Heart left ventricle (tissue), 16 donors: ENCODE measurements around the gene CYTH1. TPM values are rescaled to one million over a fixed set of nuclear protein-coding genes. Genes with fewer than 3 reads are reported as not detected.

Experiments
- ATAC-seq, 4 donors: fragments of 200-7000 bp; cut with Tn5 transposase; one replicate each; pipeline ENCODE4 v1.9.1; 2020 to 2022; ENCODE audit warnings: moderate library complexity in 4 of 4, mild to moderate bottlenecking in 3 of 4, moderate number of reproducible peaks in 1 of 4
- DNase-seq, 5 donors: peaks; one replicate each; pipeline ENCODE4 v3.0.0-alpha.2; 2020
- H3K27ac ChIP-seq, 12 donors: fragments of 200-600 bp; sonication (generic) in 4 of 12; one replicate each; pipeline versions ENCODE4 v1.5.0 to v1.8.0; 2016 to 2022; ENCODE audit warnings: mild to moderate bottlenecking in 2 of 12
- H3K27me3 ChIP-seq, 9 donors: fragments of 200-600 bp; sonication (generic) in 2 of 9; one replicate each; pipeline versions ENCODE4 v1.5.1 to v1.8.0; 2016 to 2022; ENCODE audit warnings: mild to moderate bottlenecking in 3 of 9
- H3K36me3 ChIP-seq, 9 donors: fragments of 200-600 bp; sonication (generic) in 2 of 9; one replicate each; pipeline versions ENCODE4 v1.5.0 to v1.8.0; 2018 to 2022; ENCODE audit warnings: mild to moderate bottlenecking in 2 of 9
- H3K4me1 ChIP-seq, 12 donors: fragments of 200-600 bp; sonication (generic) in 4 of 12; one replicate each; pipeline versions ENCODE4 v1.5.0 to v1.8.0; 2016 to 2022; ENCODE audit warnings: mild to moderate bottlenecking in 3 of 12
- H3K4me3 ChIP-seq, 12 donors: fragments of 200-600 bp; sonication (generic) in 4 of 12; one replicate each; pipeline versions ENCODE4 v1.5.0 to v1.8.0; 2017 to 2022; ENCODE audit warnings: mild to moderate bottlenecking in 9 of 12, moderate library complexity in 4 of 12
- H3K9me3 ChIP-seq, 12 donors: fragments of 200-600 bp; sonication (generic) in 4 of 12; one replicate each; pipeline versions ENCODE4 v1.5.0 to v1.8.0; 2016 to 2022; ENCODE audit warnings: mild to moderate bottlenecking in 1 of 12
- CTCF ChIP-seq, 12 donors: fragments of 200-600 bp; sonication (generic) in 4 of 12; IDR thresholded peaks; one replicate each; pipeline versions ENCODE4 v1.5.0 to v1.8.0; 2018 to 2022; ENCODE audit warnings: antibody characterized with exemption in 12 of 12, mild to moderate bottlenecking in 5 of 12
- POLR2A ChIP-seq, 2 donors: fragments of 450-650 bp; IDR thresholded peaks; one replicate each; pipeline ENCODE4 v1.6.1; 2017; ENCODE audit warnings: antibody characterized with exemption in 2 of 2, mild to moderate bottlenecking in 2 of 2, moderate library complexity in 2 of 2
- WGBS, 4 donors: extraction: QIAGEN DNeasy Blood & Tissue Kit in 2 of 4; methylation state at CpG; one replicate each; pipeline versions ENCODE4 v1.1.5 to v1.1.7; 2013 to 2018; 5-methylcytosine and 5-hydroxymethylcytosine counted together
- intact Hi-C, 10 donors: fragments of 100-400 bp; cut with DNase I; formaldehyde crosslinking; loops; one replicate each; pipeline versions ENCODE4 v1.11.1 to v1.14.2; 2022
- polyA plus RNA-seq, 2 donors: library from polyadenylated mRNA; stranded (reverse); fragments of 200-250 nt; gene quantifications; one replicate each; pipeline ENCODE4 v1.2.3, GENCODE V29; 2013
- total RNA-seq, 9 donors: library from RNA; depleted of rRNA in 2 of 9; stranded (reverse); fragments of >200 nt in 2 of 9; fragmentation: NEBNext Ultra II Directional in 3 of 9; extraction: Animal tissue kit (Norgen Biotek cat#: 25700) in 3 of 9; gene quantifications; one replicate each; pipeline versions ENCODE4 v1.1.0 to v1.2.4, GENCODE V29; 2016 to 2023
- donor health status: ischemic (EF 13 %, LVEDD 7.1; RV severe dilation, severe dysfunction).
- donor health status: healthy with polysubstance abuse.
- donor health status: DM: no; HTN: yes; CAD: no.
- donor health status: DM: no; HTN: no; CAD: no.
- donor health status: ischemic (EF 25% LVEDD 6.9; RV normal size, moderate dysfunction).
- donor health status: ischemic (EF 25% LVEDD 5.7; RV mildly dilated, moderate dysfunction).
- donor health status: healthy.
- donor health status: DM: yes; HTN: yes; CAD: no.
- donor health status: ischemic (EF 35%, LVEDD 5.7; RV mildly dilated, moderate dysfunction).
- donor health status: nonischemic (EF 11% LVEDD 7.7; RV severe dilation, severe dysfunction).
- donor health status: DM: yes; HTN: yes; CAD: no.
- donor health status: PGD.
- donor health status: ischemic (EF 29% LVEDD 5.4; RV normal size, mild dysfunction).
- donor health status: nonischemic (EF 23%, LVEDD 6.1; RV moderate dilation, normal function).

CYTH1 gene
- total and polyA plus RNA-seq, 11 donors = 20.0 to 59.1 (median 30.9) TPM

- ATAC-seq (no peak), DNase-seq (no peak)
- Histone ChIP-seq H3K27me3 (no peaks in the 10 kb centered on the region), H3K27ac (peak overlapping the region in 1 of 12 donors; percentile 81), H3K4me3 (no peak overlapping the region), H3K36me3 (no peaks in the 10 kb centered on the region), H3K9me3 (peaks cover 0 to 13% (median 0%) of the 10 kb centered on the region in 12 donors), H3K4me1 (peaks cover 0 to 12% (median 0%) of the 10 kb centered on the region in 12 donors)
- intact Hi-C loops = no loop called here
- TF ChIP-seq POLR2A (IDR thresholded peaks at IDR 0.05) = no peak
- TF ChIP-seq CTCF (IDR thresholded peaks at IDR 0.05) = no peak
- 89 to 100% (median 98%) methylated on average over 1 of the region's 1 CpG for WGBS, 4 donors
These were observed 130.0 kb downstream of the CYTH1 start for GRCh38 chr17:78652024-78652423.

GRCh38 chr17:78651554-78651953 lies 130.5 kb downstream of the CYTH1 start:
- H3K27ac ChIP-seq = no peak overlapping the region
- WGBS, 4 donors = 75 to 93% (median 81%) methylated on average over 1 of the region's 1 CpG

GRCh38 chr17:78650093-78650715 lies 131.9 kb downstream of the CYTH1 start:
- H3K9me3 ChIP-seq = peaks cover 0 to 13% (median 0%) of the 10 kb centered on the region in 12 donors
- no peak overlapping the region for H3K27ac ChIP-seq
- TF ChIP-seq CTCF (IDR thresholded peaks at IDR 0.05) (no peak), POLR2A (IDR thresholded peaks at IDR 0.05) (no peak)
- no peak for ATAC-seq
- H3K4me1 ChIP-seq = peaks cover 0 to 29% (median 7%) of the 10 kb centered on the region in 12 donors
- no peaks in the 10 kb centered on the region for H3K36me3 ChIP-seq
- H3K27me3 ChIP-seq = peaks cover 0 to 7% (median 0%) of the 10 kb centered on the region in 9 donors
- no peak for DNase-seq
- intact Hi-C loops = no loop called here
- no peak overlapping the region for H3K4me3 ChIP-seq
- WGBS, 4 donors = 69 to 80% (median 73%) methylated on average over 11 of the region's 11 CpGs

More at GRCh38 chr17:78651554-78651953, 130.5 kb downstream of the CYTH1 start:
- Histone ChIP-seq H3K9me3 (peaks cover 0 to 13% (median 0%) of the 10 kb centered on the region in 12 donors), H3K36me3 (no peaks in the 10 kb centered on the region), H3K4me3 (no peak overlapping the region), H3K4me1 (peaks cover 0 to 16% (median 0%) of the 10 kb centered on the region in 12 donors), H3K27me3 (no peaks in the 10 kb centered on the region)
- TF ChIP-seq POLR2A (IDR thresholded peaks at IDR 0.05) = no peak
- DNase-seq (no peak), ATAC-seq (no peak)
- intact Hi-C loops = no loop called here

GRCh38 chr17:78648293-78648692 lies 133.8 kb downstream of the CYTH1 start:
- Histone ChIP-seq H3K9me3 (peaks cover 0 to 13% (median 0%) of the 10 kb centered on the region in 12 donors), H3K27ac (no peak overlapping the region), H3K4me1 (peaks cover 0 to 30% (median 7%) of the 10 kb centered on the region in 12 donors), H3K4me3 (no peak overlapping the region), H3K36me3 (no peaks in the 10 kb centered on the region), H3K27me3 (peaks cover 0 to 7% (median 0%) of the 10 kb centered on the region in 9 donors)
- DNase-seq (no peak), ATAC-seq (no peak)
- no peak for TF ChIP-seq POLR2A (IDR thresholded peaks at IDR 0.05)
- TF ChIP-seq CTCF (IDR thresholded peaks at IDR 0.05) = no peak
- WGBS, 4 donors = 84 to 94% (median 91%) methylated on average over 5 of the region's 5 CpGs
- intact Hi-C loops = loop anchor here in 3 of 10 donors (5.0 to 10.0 kb wide), 2 partner anchors 53 to 56 kb away; no protein-coding TSS in a partner anchor
